HEK293 (cell line): ENCODE results near the gene RPL13A.

Source experiments
- CTCF ChIA-PET: fragments of 350-600 bp; formaldehyde crosslinking; extraction: SDS; loops from one replicate; lab custom pipeline; 2021; ENCODE audit warnings: antibody characterized with exemption; lab: Yijun Ruan, JAX
- POLR2A ChIA-PET: fragments of 300-600 bp; formaldehyde crosslinking; extraction: SDS; loops from one replicate; lab custom pipeline; 2020; ENCODE audit warnings: antibody characterized with exemption, inconsistent platforms; lab: Yijun Ruan, JAX
- H3K27ac ChIP-seq: fragments of 200-500 bp; sonication (Bioruptor generic); 2 replicates; pipeline ENCODE4 v1.5.1; 2014; ENCODE audit warnings: low read depth, low read length, control low read depth, inconsistent platforms; ENCODE audit errors: extremely low read depth
- H3K36me3 ChIP-seq, 2 experiments: fragments of 200-500 bp in 1 of 2; sonication (Bioruptor generic) in 1 of 2; 1 replicate in 1 of 2; 2 replicates in 1 of 2; pipeline ENCODE4 v1.5.1; 2014 to 2017; ENCODE audit warnings: inconsistent platforms in 2 of 2, low read length in 2 of 2; ENCODE audit not compliant: control insufficient read depth in 2 of 2, insufficient read depth in 1 of 2
- H3K4me1 ChIP-seq: fragments of 200-500 bp; sonication (Bioruptor generic); 2 replicates; pipeline ENCODE4 v1.5.1; 2014; ENCODE audit warnings: mild to moderate bottlenecking, low read length, inconsistent platforms; ENCODE audit not compliant: control insufficient read depth, insufficient read depth
- H3K4me3 ChIP-seq: 2 replicates; pipeline ENCODE4 v1.5.1; 2011; ENCODE audit warnings: low read depth, mild to moderate bottlenecking, control low read depth, low read length, moderate library complexity
- H3K9me3 ChIP-seq: fragments of 200-500 bp; sonication (Bioruptor generic); 2 replicates; pipeline ENCODE4 v1.5.1; 2014; ENCODE audit warnings: low read depth, low read length, inconsistent platforms; ENCODE audit not compliant: control insufficient read depth, insufficient read depth
- AEBP2 ChIP-seq: fragments of 450-650 bp; formaldehyde crosslinking; IDR thresholded peaks from 2 replicates; pipeline ENCODE4 v1.5.1; 2016; ENCODE audit warnings: missing biosample characterization, missing genetic modification characterization, borderline replicate concordance
- GLIS2 ChIP-seq: fragments of 450-650 bp; formaldehyde crosslinking; IDR thresholded peaks from 2 replicates; pipeline ENCODE4 v1.5.1; 2016; ENCODE audit warnings: missing biosample characterization, missing genetic modification characterization
- HIC1 ChIP-seq: fragments of 450-650 bp; formaldehyde crosslinking; IDR thresholded peaks from 2 replicates; pipeline ENCODE4 v1.5.1; 2016; ENCODE audit warnings: missing biosample characterization, missing genetic modification characterization
- HOXD13 ChIP-seq: sonication (generic); formaldehyde crosslinking; IDR thresholded peaks from 2 replicates; pipeline ENCODE4 v1.8.0; 2022; ENCODE audit warnings: missing genetic modification reagents, borderline replicate concordance
- IKZF3 ChIP-seq: fragments of 450-650 bp; IDR thresholded peaks from 2 replicates; pipeline ENCODE4 v1.5.0; 2018; ENCODE audit warnings: missing biosample characterization, mild to moderate bottlenecking, missing genetic modification characterization, moderate library complexity
- KLF10 ChIP-seq: fragments of 450-650 bp; IDR thresholded peaks from 2 replicates; pipeline ENCODE4 v1.5.1; 2018; ENCODE audit warnings: missing biosample characterization, mild to moderate bottlenecking, missing genetic modification characterization
- KLF9 ChIP-seq: fragments of 450-650 bp; formaldehyde crosslinking; IDR thresholded peaks from 2 replicates; pipeline ENCODE4 v1.5.1; 2016; ENCODE audit warnings: missing biosample characterization, missing genetic modification characterization, low read depth
- SCRT1 ChIP-seq: fragments of 450-650 bp; formaldehyde crosslinking; IDR thresholded peaks from 2 replicates; pipeline ENCODE4 v1.5.1; 2016; ENCODE audit warnings: missing biosample characterization, missing genetic modification characterization, borderline replicate concordance
- WT1 ChIP-seq: fragments of 450-650 bp; formaldehyde crosslinking; IDR thresholded peaks from 2 replicates; pipeline ENCODE4 v1.5.1; 2016; ENCODE audit warnings: missing biosample characterization, missing genetic modification characterization
- ZBTB49 ChIP-seq: fragments of 450-650 bp; formaldehyde crosslinking; IDR thresholded peaks from 2 replicates; pipeline ENCODE4 v1.5.1; 2016; ENCODE audit warnings: missing biosample characterization, missing genetic modification characterization, low read depth
- ZFP41 ChIP-seq: fragments of 450-650 bp; formaldehyde crosslinking; IDR thresholded peaks from 2 replicates; pipeline ENCODE4 v1.5.1; 2016; ENCODE audit warnings: missing biosample characterization, missing genetic modification characterization, borderline replicate concordance
- ZNF148 ChIP-seq: fragments of 450-650 bp; formaldehyde crosslinking; IDR thresholded peaks from 2 replicates; pipeline ENCODE4 v1.5.0; 2017; ENCODE audit warnings: missing biosample characterization, missing genetic modification characterization, borderline replicate concordance
- ZNF239 ChIP-seq: fragments of 450-650 bp; formaldehyde crosslinking; IDR thresholded peaks from 2 replicates; pipeline ENCODE4 v1.5.1; 2016; ENCODE audit warnings: missing biosample characterization, missing genetic modification characterization
- ZNF302 ChIP-seq: fragments of 450-650 bp; formaldehyde crosslinking; IDR thresholded peaks from 2 replicates; pipeline ENCODE4 v1.5.1; 2016; ENCODE audit warnings: missing biosample characterization, missing genetic modification characterization, low read depth
- ZNF366 ChIP-seq: fragments of 450-650 bp; formaldehyde crosslinking; conservative IDR thresholded peaks from 2 replicates; pipeline ENCODE4 v1.5.1; 2016; ENCODE audit warnings: missing biosample characterization, missing genetic modification characterization
- ZNF501 ChIP-seq: fragments of 450-650 bp; formaldehyde crosslinking; IDR thresholded peaks from 2 replicates; pipeline ENCODE4 v1.5.1; 2016; ENCODE audit warnings: missing biosample characterization, missing genetic modification characterization
- ZNF514 ChIP-seq: fragments of 450-650 bp; formaldehyde crosslinking; IDR thresholded peaks from 2 replicates; pipeline ENCODE4 v1.5.1; 2016; ENCODE audit warnings: missing biosample characterization, missing genetic modification characterization
- ZNF548 ChIP-seq: fragments of 450-650 bp; formaldehyde crosslinking; IDR thresholded peaks from 2 replicates; pipeline ENCODE4 v1.5.1; 2016; ENCODE audit warnings: missing biosample characterization, missing genetic modification characterization
- ZNF791 ChIP-seq: fragments of 450-650 bp; formaldehyde crosslinking; IDR thresholded peaks from 2 replicates; pipeline ENCODE4 v1.5.1; 2016; ENCODE audit warnings: missing biosample characterization, missing genetic modification characterization
- ZNF837 ChIP-seq: fragments of 450-650 bp; formaldehyde crosslinking; IDR thresholded peaks from 2 replicates; pipeline ENCODE4 v1.5.1; 2016; ENCODE audit warnings: missing biosample characterization, missing genetic modification characterization
- ZSCAN5A ChIP-seq: fragments of 450-650 bp; formaldehyde crosslinking; IDR thresholded peaks from 2 replicates; pipeline ENCODE4 v1.5.1; 2016; ENCODE audit warnings: missing biosample characterization, missing genetic modification characterization
- TF ChIP-seq, protein P1 (sequence below): fragments of 450-650 bp; formaldehyde crosslinking; IDR thresholded peaks from 2 replicates; pipeline ENCODE4 v1.5.1; 2016; ENCODE audit warnings: missing biosample characterization, missing genetic modification characterization
- TF ChIP-seq, protein P2 (sequence below): fragments of 450-650 bp; formaldehyde crosslinking; IDR thresholded peaks from 2 replicates; pipeline ENCODE4 v1.5.1; 2017; ENCODE audit warnings: missing biosample characterization, mild to moderate bottlenecking, missing genetic modification characterization, moderate library complexity

Gene RPL13A

GRCh38 chr19:49451430-49452181, 35.8 kb upstream of the RPL13A start, which contains the start of gene PIH1D1:
Gene PIH1D1, minus strand, starts transcription at chr19:49451814. Its CDS starts 240 bp downstream, at chr19:49451574.
- H3K9me3 ChIP-seq = no peaks in the 10 kb centered on the region
- peak within 1 kb of the TSS; percentile 69 for H3K4me3 ChIP-seq
- peak within 1 kb of the TSS; percentile 90 for H3K27ac ChIP-seq
- H3K36me3 ChIP-seq = peaks cover 24 to 43% of the 10 kb centered on the region in 2 experiments
- ChIA-PET POLR2A (interaction anchor here (0.5 to 3.0 kb wide), 23 partner anchors 9 to 458 kb away, joined by 3 to 28 read pairs (median 4); partner anchors contain the start of genes DKKL1, FLT3LG, GYS1 and NOSIP), CTCF (interaction anchor here (0.5 to 2.5 kb wide), 16 partner anchors 7 to 1079 kb away, joined by 3 to 16 read pairs (median 4); partner anchors contain the start of gene FLT3LG)
- H3K4me1 ChIP-seq = 0 out of 2 replicates have a peak, but pooled peaks cover 6% of the 10 kb centered on the region
- TF ChIP-seq ZNF791 (no peak), KLF10 (tag by site-specific recombination) (peak; percentile 34; the same call in 1 of the 2 replicates), ZNF239 (tag by site-specific recombination) (no peak; the same call in 1 of the 2 replicates), SCRT1 (0 out of 2 replicates have a peak, but pooled peaks have one; percentile 3), ZNF148 (no peak), GLIS2 (tag by site-specific recombination) (no peak), ZSCAN5A (tag by site-specific recombination) (no peak), AEBP2 (tag by site-specific recombination) (no peak), ZBTB49 (no peak), HOXD13 (CRISPR knock-in tag) (no peak), ZNF366 (tag by site-specific recombination) (0 out of 2 replicates have a peak, but pooled peaks have one; percentile 14), ZNF548 (no peak), WT1 (no peak), ZFP41 (no peak), ZNF302 (tag by site-specific recombination) (no peak), ZNF514 (no peak), ZNF501 (tag by site-specific recombination) (0 out of 2 replicates have a peak, but pooled peaks have one; percentile 69), IKZF3 (no peak), KLF9 (tag by site-specific recombination) (peak; percentile 73), ZNF837 (no peak), HIC1 (no peak; the same call in 1 of the 2 replicates)
- TF ChIP-seq, protein P1, sequence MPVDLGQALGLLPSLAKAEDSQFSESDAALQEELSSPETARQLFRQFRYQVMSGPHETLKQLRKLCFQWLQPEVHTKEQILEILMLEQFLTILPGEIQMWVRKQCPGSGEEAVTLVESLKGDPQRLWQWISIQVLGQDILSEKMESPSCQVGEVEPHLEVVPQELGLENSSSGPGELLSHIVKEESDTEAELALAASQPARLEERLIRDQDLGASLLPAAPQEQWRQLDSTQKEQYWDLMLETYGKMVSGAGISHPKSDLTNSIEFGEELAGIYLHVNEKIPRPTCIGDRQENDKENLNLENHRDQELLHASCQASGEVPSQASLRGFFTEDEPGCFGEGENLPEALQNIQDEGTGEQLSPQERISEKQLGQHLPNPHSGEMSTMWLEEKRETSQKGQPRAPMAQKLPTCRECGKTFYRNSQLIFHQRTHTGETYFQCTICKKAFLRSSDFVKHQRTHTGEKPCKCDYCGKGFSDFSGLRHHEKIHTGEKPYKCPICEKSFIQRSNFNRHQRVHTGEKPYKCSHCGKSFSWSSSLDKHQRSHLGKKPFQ = no peak
- TF ChIP-seq, protein P2, sequence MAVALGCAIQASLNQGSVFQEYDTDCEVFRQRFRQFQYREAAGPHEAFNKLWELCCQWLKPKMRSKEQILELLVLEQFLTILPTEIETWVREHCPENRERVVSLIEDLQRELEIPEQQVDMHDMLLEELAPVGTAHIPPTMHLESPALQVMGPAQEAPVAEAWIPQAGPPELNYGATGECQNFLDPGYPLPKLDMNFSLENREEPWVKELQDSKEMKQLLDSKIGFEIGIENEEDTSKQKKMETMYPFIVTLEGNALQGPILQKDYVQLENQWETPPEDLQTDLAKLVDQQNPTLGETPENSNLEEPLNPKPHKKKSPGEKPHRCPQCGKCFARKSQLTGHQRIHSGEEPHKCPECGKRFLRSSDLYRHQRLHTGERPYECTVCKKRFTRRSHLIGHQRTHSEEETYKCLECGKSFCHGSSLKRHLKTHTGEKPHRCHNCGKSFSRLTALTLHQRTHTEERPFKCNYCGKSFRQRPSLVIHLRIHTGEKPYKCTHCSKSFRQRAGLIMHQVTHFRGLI (tag by site-specific recombination) = no peak
